NCI-H1930 (cell line): ENCODE results near the gene RFX8.
"Not testable (repeated sequence)": the region's sequence is repeated elsewhere in the genome, so short reads cannot be mapped to it uniquely, and the experiment has no call there.

ENCODE experiments used
- DNase-seq, 2 experiments: peaks; one replicate each; lab custom pipeline; 2025; lab: John Stamatoyannopoulos, UW

RFX8 gene

DNA sequence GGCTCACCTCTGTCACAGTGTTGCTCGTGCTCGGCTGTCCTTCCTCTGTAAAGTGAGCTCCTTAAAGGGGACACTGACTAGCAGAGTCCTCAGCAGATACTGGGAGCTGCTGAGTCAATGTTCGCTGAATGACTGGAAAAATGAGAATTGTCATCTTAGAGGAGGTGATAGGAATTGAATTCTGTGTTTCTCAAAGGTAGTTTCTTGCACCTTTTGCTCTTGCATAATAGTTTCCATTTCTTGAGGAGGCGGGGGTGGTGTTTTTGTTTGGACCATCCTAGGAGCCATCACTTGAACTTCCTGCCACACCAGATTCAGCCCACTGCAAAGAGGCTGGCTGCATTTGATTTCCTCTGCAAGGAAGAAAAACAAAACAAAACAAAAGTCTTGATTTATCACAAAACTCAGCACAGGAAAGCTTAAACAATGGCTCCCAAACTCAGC, 11.4 kb upstream of the RFX8 start:
- no peak for DNase-seq

DNA sequence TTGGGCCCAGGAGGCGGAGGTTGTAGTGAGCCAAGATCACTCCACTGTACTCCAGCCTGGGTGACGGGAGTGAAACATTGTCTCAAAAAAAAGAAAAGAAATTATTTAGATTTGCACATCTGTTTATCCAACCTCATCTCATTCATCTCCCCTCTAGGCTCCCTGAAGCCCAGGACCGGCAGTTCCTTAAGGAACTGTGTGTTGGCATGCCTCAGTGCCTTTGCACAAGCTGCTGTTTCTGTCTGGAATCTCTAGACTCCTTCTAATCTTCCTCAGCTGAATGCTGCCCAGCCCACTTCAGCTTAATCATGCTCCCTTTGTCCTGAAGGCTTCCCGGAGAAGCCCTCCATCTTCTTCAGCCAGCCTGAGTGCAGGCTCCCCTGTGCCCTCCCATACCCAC, 10.9 kb upstream of the RFX8 start:
- no peak for DNase-seq

DNA sequence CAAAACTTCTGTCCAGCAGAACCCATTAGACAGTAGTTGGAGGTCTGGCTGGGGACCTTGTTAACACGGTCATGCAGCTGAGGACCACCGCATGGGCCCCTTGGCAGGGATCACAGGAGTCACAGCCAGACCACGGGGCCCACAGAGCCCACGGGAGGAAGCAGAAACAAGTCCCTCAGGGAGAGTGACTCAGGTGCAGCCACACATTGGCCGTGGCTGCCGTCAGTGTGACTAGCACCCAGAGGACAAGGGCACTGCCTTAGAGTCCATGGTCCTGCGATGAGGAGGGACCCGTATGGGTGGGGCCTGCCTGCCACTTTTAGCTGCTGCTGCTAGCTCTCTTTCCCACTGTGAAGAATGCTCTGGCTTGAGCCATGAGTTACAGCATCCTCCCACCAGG, 5.9 kb upstream of the RFX8 start:
- DNase-seq: no peak

GRCh38 chr2:101479810-101480209, 4.9 kb upstream of the RFX8 start:
- no peak for DNase-seq

GRCh38 chr2:101479328-101479727, 4.4 kb upstream of the RFX8 start:
- no peak for DNase-seq

DNA sequence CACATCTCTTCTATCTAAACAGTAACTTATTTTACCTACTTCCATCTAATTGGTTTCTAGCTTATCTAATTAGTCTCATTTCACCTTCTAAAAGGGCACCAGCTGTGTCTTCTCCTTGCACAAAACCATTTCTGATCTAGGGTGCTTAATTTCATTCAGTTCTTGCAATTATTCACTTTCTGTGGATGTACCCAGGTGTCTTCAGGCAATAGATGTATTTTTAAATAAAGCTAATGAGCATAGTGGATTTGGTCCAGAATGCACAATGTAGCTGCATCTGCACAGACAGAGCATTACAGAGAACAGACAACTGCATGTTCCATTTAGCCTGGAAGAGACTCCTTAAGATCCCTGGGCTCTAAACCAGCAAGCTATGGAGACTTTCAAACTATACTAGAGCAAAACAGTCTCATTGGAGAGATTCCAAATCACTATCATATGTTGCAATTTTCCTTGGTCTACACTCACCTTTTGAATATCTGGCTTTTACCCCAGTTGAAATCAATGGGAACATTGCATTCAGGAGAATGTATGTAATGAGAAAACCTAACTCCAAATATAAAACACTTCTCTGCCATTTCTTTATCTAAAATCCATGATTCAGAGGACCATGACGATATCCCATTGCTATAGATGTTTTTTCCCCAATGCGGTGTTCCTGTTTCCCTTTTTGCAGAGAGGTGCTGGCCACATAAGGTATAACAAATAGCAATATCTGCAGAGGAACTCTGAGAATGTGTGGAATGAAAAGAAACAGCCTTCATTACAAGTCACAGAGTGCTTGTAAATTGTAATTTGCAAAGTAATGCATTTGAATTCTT, 3.5 kb upstream of the RFX8 start:
- DNase-seq: no peak

- DNase-seq: no peak
Measured at GRCh38 chr2:101477556-101477955, 2.6 kb upstream of the RFX8 start.

GRCh38 chr2:101476605-101477208, 1.8 kb upstream of the RFX8 start:
- DNase-seq: no peak

- peak; percentile 18 to 48 for DNase-seq
Measured at GRCh38 chr2:101473911-101474701, 806 bp downstream of the RFX8 start.

- no peak for DNase-seq
Measured at GRCh38 chr2:101473591-101473910, 1.4 kb downstream of the RFX8 start.

DNA sequence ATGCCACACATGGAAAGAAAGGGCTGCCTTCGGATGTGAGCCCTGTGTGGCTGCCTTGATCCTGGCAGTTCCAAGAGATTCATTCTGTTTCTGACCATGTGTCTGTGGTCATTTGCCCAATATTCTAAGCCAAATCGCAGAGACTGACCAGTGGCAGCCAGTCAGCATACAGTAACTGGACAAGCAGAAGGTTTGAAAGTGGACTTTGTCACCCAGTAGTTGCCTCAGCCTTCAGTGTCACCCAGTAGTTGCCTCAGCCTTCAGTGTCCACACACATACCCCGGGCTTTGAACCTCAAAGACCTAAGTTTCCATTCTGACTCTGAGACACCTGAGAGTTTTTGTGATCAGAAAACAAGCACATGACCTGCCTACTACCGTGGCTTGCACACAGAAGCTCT, 5.0 kb downstream of the RFX8 start:
- DNase-seq: no peak

GRCh38 chr2:101467306-101467705, 7.6 kb downstream of the RFX8 start:
- DNase-seq: no peak

DNA sequence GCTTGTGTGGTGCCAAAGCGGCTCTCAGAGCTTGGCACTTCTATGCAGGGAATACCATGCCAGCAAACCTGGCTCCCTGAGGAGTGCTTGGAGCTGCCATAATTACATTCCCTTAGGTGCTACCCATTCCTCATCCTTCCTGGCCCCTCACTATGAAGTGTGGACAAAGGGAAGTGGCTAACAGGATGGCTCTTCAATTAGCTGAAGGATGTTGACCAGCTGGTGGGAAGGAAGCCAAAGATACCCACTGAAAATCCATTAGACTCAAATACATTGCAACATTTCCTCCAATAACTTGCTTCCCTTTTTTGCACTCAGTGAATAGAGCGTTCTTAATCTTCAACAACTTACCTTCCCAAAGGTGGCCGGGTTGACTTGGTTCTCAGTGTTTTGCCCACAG, 8.5 kb downstream of the RFX8 start:
- DNase-seq: no peak

DNA sequence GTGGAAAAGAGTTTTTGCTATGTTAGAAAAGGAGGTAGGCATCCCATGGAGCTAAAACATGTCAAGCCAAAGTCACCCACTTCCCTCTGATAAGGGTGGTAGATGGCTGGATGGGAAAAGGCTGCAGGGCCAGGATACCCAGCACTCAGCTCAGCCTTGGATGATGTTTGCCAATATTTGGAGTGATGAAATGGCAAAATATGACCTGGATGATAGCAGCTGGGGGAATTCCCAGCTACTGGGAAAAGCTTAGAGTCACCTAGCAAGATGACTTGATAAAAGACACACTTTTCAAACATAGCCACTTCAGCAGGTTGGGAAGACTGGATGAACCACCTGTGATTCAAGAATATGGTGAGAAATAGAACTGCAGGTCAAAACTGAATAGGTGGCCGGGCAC, 10.1 kb downstream of the RFX8 start:
- no peak for DNase-seq

DNA sequence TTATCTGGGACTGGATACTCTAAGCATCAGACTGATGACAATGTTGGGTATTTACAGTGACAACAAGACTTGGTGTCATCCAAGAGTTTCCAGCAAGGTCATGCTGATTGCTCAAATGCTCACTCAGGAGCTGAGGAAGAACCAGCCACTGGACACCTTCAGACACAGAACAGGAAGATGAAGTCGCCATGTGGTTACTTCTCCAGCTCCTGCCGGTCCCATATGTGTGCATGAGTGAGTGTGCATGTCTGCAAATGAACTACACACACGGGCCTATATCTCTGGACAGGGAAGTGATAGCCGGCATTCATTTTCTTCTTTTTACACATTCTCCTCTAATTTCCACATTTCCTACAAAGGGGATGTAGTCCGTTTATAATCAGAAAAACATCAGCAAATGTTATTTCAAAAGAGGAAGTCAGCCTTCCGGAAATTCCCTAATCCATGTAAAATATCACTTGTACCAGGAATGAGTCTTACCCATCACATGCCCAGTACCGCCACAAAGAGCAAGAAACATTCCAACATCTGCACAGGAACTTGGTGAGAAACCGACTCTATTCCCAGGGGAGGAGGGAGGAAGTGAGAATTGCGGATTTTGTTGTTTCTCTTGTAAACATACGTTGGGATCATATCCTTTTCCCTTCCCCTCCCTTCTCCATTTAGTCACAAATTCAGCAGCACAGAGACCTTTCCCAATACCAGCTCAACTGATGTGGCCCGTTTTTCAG, 10.8 kb downstream of the RFX8 start:
- no peak for DNase-seq

- no peak for DNase-seq
Measured at GRCh38 chr2:101463421-101463820, 11.5 kb downstream of the RFX8 start.

- no peak for DNase-seq
Measured at GRCh38 chr2:101461381-101461780, 13.5 kb downstream of the RFX8 start.

DNA sequence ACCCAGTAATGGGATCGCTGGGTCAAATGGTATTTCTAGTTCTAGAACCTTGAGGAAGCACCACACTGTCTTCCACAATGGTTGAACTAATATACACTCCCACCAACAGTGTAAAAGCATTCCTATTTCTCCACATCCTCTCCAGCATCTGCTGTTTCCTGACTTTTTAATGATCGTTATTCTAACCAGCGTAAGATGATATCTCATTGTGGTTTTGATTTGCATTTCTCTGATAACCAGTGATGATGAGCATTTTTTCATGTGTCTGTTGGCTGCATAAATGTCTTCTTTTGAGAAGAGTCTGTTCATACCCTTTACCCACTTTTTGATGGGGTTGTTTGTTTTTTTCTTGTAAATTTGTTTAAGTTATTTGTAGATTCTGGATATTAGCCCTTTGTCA, 20.5 kb downstream of the RFX8 start:
- not testable (repeated sequence) for DNase-seq

DNA sequence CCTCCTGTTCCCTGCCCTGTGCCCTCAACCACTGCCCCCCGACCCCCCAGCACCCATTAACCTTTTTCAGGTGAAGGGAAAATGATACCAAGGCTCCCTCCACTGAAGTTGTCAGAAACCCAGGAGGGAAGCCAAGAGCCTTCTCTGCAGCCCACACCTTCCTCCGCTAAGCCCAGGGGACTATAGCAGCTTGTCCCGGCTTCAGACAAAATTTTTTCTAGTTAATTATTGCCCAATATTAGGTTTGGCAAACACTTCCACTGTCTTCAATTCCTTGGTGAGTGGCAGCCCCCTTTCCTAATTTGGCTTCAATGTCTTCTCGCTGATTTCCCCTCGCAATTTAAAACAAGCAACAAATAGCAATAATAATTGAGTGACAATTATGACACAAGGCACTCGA, 23.9 kb downstream of the RFX8 start:
- DNase-seq: no peak

GRCh38 chr2:101446869-101447268, 28.0 kb downstream of the RFX8 start:
- DNase-seq: no peak

- peak in 1 of 2 experiments; percentile 12 for DNase-seq
Measured at GRCh38 chr2:101442667-101443061, 32.2 kb downstream of the RFX8 start.

DNA sequence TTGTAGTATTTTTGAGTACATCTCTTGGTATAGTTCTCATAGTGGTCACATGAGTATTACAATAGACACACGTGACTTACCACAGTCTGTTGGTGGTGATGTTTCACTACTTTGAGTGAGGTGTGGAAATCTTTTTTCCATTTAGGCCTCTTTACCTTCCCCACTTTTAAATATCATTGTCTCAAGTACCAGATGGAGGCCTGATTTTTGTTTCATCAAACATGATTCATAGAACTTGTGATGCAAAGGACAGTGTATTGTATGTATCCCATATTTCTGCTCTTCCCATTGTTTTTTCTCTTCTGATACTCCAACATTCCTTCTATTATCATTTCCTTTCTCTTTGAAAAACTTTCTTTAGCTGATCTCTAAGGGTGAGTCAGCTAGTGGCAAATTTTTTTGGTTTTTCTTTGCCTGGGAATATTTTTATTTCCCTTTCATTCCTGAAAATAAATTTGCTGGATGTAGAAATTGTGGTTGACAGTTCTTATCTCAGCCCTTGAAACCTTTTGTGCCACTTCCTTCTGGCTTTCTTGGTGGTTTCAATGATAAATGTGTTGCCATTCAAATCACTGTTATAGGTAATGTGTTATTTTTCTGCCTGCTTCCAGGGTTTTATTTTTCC, 32.8 kb downstream of the RFX8 start:
- DNase-seq: no peak
